ENCODE measurements around the gene NAPA.

NAPA gene

DNA sequence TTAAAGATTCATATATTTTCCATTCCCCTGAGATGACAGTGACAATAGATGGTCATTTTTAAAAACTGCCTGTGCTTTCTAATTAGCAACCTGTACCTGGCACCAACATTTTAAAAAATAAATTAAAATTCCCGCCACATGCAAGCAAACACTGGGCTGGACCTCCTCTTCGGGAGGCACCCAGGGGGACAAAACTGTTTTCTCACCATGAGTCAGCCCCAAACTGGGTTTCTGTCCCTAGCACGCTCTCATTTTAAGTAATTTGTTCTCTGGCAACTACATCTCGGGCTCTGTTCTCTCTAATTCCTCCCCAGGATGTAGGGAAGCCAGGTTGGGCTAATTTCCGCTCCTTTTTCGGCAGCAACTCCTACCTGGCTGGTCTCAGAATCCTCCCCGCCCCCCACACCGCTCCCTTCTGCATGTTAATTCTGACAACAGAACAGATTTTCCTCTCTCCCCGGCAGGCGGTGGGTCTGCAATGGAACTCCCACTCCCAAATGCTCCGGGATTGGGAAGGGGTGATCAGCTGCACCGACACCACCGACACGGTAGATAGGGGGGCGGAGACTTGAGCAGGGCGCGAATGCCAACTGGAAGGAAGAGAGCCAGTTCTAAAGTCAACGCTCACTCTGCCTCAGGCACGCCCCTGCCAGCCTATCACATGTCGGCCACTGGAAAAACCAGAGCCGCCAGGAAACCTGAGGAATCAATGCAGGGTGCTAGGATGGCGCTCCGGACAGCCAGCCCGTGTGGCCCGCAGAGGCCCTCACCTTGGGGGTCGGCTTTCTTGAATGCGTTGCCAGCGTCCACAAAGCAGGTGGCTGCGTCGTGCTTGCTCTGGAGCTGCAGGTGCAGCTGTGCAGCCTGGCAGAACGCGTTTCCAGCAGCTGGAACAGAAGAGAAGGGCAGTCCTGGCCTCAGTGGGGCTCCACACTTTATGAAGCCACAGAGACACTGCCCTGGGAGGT is 14.7 kb downstream of the NAPA start:
- DNase-seq (ENCODE audit: low spot score), result no peak

DNA sequence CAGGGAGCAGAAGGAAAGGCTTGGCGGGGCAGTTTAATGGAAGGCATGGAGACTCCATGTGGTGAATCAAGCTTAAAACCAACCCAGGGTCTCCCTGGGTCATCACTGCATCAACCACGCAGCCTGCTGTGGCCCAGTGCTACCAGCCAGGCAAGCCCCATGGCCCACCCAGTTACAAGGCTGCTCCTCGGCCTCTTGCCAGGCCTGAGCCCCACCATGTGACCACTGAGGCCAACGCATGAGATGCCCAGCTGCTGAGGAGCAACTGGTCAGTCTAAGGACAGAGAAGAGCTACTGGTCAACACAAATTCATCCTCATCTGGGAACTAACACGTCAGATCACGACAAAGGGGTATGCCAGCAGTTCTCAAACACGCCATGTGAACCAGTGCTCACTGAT is 15.5 kb downstream of the NAPA start:
- DNase-seq (ENCODE audit: low spot score), result no peak

DNA sequence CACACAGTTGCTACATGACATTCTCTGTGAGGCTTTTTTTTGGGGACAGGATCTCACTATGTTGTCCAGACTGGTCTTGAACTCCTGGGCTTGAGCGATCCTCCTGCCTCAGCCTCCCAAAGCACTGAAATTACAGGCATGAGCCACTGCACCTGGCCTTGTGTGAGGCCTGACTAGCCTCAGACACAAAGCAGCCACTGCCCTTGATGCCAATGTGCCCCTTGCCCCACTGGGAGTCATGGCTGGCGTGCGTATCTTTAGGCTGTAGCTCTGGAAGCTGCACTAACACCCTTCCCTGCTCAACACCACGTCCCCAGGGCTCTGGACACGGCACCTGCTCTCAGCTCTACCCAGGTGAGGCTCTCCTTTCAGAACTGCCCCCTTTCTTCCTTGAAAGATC is 16.3 kb downstream of the NAPA start:
- DNase-seq (ENCODE audit: low spot score), result no peak

DNA sequence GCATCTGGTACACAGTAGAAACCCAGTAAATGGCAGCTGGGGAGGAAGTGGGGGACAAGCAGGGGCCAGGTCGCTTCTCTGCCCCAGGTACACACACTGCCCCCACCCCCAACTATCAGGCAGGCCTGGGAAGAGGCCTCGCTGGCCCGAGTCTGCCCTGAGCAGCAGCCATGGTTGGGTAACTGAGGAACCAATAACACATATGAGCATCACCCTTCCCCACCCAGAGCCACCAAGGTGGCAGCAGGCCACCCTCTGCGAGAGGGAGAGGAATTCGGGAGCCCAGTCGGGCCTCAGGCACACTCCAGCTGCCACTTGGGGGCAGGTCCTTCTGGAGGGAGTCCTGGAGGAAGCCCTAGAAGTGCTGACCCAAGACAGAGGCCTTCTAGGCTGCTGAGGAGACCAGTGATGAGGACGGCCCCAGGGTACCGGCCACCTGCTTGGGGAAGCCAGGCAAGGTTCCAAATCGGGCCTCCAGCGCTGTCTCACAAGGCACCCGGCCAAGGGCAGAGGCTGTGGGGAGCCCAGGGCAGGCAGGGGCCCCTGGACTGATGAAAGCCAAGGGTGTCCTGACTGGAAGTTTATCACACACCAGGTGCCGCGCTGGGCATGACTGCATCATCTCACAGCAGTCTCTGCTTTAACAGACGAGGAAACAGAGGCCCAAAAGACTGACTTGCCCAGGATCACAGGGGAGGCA is 16.9 kb downstream of the NAPA start:
- DNase-seq (ENCODE audit: low spot score), result no peak

DNA sequence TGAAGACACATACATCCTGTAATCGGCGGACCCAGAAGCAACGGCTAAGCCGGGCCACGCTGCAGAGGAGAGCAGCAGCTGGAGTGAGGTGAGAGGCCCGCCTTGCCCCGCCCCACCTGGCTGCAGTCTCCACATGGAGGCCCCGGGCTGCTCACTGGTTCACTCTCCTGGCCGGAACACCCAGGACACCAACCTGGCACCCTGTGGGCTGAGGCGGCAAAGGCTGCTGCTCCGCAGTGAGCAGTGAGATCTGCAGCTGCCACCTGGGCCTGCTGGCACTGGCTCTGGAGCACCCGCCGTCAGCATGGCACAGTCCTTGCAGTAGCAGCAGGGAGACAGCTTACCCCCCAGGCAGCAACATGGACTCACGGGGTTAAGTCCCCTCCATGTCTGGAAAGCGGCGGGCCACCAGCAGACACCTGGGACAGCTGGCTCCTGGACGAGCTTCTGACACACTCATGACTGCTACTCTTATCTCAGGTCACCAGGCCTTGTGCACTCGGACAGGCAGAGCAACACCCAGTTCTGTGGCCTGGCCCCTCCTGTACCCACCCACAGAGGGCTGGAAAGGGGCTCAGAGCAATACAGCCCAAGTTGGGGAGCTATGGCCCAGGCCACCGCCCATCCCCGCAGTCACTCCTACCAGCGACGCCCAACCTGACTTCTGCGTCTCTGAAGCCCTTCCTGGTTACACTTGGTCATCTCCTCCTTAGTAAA is 17.7 kb downstream of the NAPA start:
- DNase-seq (ENCODE audit: low spot score), result no peak

DNA sequence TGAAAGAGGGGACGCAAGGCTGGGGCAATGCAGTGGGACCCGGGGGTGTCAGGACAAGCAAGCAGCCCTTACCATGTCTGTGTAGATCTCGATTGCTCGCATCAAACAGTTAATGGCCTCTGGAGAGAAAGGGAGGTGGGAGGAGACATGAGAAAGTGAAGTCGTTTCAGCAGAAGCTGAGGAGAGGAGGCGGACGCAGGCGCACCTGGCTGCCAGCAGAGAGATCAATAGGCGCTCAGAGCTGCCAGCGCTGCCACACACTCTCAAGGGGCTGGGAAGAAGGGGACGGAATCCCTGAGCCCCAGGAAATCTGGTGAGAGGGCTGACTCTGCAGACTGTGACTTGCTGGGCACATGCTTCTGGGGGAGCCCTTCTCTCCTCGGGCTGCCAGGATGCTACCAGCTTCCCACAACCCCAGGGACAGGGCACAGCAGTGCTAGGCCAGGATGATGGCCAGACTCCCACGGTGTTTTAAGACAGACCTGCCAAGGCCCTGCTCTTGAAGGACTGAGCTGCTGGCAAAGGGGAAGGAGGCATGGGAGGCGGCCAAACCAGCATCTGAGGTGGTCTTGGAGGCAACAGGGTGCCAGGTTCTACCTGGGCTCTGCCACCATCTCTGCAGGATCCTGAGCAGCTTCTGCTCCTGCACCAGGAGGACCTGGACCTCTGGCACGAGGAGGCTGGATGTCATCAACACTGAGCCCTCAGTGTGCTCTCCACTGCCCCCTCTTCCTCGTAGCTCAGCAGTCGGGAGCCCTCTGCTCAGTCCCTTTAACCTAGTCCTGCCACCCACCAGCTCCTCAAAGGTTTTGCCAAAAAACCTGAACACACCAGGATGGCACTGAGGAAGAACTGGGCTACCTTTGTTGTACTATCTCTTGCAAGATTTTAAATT is 19.1 kb downstream of the NAPA start:
- no peak for DNase-seq (ENCODE audit: low spot score)

DNA sequence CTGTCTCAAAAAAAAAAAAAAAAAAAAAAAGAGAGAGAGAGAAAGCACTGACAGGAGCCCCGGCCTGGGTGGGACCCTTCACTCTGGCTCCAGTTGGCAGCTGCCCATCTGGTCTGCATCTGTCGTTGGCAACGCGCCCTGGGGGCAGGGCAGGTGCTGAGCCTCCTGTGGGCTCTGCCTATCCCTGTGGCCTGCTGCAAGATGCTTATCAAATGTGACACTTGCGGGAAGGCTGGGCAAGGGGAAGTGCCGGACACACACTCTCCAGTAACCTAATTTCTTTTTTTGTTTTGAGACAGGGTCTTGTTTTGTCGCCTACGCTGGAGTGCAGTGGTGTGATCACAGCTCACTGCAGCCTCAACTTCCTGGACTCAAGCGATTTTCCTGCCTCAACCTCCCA is 20.1 kb downstream of the NAPA start:
- no peak for DNase-seq (ENCODE audit: low spot score)

DNA sequence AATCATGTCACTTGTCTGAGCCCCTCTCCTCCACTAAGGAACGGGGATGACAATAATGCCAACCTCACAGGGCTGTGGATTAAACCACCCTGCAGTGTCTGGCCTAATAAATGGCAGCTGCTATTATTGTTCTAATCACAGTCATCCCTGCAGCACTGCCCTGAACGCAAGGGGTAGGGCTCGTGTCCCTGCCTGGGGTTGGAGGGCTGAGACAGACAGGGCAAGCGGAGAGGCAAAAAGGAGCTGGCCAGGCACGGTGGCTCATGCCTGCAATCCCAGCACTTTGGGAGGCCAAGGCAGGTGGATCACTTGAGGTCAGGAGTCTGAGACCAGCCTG is 20.7 kb downstream of the NAPA start:
- DNase-seq (ENCODE audit: low spot score), result no peak

DNA sequence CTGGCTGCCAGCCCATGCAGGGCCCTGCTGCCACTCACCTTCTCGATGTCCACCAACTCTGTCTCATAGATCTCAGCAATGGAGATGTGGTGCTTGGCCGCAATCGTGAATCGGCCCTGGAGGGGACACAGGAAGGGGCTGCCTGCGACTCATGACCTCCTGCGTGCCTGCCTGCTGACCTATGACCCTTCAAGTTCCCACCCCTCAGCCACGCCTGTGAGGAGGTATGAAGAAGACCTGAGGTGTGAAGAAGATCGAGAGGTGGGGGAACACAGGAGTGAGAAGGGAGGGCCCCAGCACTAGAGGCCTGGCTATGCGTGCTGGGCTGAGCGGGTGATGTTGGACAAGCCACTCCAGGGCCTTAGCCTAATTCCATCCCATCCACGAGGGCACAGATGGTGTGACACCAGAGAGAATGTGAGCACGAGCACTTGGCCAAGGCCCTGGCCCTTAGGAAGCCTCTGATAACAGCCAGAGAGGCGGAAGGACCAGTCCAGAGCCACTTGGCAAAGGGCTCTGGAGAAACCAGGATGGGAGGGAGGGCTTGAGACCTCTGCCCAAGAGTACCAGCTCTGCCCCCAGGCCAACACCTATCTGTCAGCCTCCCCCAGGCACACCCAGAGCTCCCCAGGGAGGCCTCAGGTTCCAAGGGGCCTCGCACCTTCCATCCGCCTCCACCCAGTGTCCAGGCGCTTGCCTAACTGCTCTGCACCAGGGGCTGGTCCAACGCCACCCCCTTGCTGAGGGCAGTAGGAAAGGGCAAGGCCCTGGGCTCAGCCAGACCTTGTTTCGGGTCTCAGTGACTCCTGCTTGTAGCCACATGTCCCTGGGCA is 21.3 kb downstream of the NAPA start:
- no peak for DNase-seq (ENCODE audit: low spot score)

DNA sequence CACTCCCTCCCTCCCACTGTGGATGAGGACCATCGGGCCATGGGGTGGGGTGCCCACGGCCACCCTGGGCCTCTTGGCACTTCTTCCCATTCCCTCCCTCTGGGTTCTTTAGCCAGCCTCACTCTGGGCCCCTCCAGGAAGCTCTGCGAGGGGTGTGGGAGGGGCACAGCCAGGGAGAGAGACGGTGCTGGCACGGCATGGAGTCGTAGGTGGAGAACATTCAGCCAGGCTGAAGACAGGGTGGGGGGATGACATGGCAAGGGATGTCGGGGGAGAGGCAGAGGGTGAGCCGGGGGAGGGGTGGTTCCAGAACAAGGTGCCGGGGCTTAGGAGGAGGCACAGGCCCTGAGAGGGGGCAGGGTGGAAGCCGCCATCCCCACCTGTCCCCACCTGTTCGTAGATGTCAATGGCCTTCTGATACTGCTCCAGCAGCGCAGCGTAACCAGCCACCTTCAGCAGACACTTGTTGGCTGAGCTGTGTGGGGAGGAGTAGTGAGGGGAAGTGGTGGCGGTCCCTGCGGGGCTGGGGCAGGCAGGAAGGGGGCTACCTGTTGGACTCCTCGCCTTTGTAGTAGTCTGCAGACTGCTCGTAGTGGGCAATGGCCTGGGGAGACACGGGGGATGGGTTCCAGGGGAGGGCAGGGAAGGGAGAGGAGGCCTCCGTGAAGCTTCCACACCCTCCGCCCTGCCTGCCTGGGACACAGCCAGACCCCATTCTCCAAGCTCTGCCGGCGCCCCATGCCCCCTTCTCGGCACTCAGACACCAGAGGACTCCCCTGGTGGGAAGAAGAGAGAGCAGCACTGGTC is 22.1 kb downstream of the NAPA start:
- DNase-seq (ENCODE audit: low spot score), result no peak

DNA sequence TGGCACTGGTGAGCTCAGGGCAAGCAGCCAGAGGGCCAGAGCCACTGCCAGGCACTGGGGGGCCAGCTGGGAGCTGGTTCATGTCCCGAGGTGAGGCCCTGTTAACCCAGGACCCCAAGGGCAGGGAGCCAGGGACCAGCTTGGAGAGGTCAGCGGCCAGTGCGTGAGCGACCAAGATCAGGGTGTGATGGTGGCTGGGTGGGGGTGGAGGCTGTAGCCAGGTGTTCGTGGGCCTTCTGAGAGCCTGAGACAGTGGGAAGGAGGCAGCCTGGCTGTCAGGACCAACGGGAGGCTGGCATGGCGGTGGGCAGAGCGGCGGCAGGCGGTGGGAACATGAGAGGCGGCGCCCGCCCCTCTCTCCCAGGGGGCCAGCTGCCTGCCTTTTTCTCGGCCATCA is 22.7 kb downstream of the NAPA start:
- DNase-seq (ENCODE audit: low spot score), result no peak

DNA sequence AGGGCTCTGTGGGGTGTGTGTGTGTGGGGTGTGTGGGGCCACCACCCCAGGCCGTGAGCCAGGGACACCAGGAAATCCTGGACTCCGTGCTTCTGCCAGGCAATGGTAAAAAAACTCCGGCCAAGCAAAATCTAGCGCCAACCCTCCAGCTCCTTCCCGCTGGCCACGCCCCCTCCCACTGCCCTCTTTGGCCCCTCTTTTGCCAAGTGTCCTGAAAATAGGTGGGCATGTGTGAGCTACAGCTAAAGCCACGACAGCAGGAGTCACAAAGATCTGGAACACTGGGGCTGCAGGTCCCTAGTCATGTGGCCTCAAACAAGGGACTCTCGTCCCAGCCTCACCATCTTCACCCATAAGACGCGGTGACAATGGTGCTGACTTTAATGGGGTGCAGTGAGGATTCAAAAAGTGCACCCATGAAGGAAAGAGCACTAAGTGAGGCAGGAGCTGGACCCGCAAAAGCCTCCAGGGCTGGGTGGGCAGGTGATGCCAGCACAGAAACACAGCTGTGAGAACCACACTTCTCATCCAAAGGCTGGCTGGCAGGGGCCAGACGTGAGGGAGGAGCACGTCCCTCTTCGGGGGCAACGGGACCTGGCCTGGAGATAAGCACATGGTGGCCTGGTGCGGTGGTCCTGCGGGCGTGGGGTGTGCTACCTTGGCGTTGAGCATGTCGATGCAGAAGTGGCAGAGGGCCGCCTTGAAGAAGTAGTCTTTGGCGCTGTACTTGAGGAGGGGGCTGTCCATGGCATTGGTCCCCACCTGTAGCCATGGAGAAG is 23.3 kb downstream of the NAPA start:
- no peak for DNase-seq (ENCODE audit: low spot score)

DNA sequence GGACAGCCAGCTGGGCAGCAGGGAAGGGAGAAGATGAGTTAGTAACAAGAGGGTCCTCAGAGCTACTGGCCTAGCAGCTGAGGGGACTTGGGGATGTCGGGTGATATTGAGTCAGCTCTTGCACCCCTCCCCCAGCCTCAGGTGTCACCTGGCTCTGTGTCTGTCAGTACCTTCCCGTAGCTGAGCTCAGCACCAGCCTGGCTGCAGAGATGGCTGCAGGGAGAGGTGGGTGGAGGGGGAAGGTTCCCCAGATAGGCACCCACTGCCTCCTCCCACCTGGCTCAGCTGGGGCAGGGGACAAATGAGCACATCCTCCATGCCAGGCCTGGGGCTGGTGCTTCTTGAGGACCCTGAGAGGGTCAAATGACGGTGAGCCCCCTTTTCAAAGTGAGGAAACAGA is 24.0 kb downstream of the NAPA start:
- no peak for DNase-seq (ENCODE audit: low spot score)

DNA sequence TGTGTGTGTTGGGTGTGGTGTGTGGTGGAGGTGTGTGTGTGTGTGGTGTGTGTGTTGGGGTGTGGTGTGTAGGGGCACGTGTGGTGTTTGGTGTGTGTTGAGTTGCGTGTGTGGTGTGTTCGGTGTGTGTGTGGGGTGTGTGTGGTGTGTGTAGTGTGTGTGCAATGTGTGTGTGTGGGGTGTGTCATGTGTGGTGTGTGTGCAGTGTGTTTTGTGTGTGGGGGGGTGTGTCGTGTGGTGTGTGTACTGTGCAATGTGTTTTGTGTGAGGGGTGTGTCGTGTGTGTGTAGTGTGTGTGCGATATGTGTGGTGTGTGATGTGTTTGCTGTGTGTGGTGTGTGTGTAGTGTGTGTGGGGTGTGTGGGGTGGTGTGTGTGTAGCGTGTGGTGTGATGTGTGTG is 24.8 kb downstream of the NAPA start:
- no peak for DNase-seq (ENCODE audit: low spot score)

DNA sequence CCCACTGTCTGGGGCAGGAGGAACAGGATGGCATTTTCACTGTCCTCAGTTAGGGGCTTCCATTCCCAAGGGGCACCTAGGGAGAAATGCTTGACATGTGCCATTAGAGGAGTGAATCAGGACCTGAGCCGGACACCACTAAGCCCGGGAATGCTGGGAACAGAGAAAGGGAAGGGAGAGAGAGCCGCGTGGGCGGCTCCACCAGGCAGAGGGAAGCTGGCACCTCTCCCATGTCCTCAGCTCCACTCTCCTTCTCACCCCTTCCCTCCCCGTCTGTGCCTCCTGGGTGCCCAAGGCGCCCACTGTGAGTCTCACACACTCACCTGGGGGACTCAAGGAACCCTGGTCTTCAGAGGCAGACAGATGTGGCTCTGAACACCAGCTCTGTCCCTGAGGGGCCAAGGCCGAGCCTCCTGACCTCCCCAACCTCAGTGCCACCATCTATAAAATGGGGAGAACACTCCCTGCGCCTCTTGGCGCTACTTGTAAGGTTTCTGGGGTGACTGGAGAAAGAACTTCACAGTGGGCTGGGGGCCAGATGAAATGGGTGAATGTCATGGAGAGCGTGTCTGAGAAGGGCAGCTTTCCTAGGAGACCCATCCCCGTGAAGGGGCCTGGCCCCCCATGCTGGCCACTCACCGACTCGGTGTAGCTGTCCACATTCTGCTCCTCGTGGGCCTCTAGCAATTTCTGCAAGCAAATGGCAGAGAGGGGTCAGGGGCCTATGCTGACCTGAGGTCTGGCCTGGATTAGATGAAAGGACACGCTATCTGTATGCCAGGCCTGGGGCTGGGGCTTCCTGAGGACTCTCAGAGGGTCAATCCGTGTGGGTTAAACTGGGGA is 25.6 kb downstream of the NAPA start:
- no peak for DNase-seq (ENCODE audit: low spot score)

DNA sequence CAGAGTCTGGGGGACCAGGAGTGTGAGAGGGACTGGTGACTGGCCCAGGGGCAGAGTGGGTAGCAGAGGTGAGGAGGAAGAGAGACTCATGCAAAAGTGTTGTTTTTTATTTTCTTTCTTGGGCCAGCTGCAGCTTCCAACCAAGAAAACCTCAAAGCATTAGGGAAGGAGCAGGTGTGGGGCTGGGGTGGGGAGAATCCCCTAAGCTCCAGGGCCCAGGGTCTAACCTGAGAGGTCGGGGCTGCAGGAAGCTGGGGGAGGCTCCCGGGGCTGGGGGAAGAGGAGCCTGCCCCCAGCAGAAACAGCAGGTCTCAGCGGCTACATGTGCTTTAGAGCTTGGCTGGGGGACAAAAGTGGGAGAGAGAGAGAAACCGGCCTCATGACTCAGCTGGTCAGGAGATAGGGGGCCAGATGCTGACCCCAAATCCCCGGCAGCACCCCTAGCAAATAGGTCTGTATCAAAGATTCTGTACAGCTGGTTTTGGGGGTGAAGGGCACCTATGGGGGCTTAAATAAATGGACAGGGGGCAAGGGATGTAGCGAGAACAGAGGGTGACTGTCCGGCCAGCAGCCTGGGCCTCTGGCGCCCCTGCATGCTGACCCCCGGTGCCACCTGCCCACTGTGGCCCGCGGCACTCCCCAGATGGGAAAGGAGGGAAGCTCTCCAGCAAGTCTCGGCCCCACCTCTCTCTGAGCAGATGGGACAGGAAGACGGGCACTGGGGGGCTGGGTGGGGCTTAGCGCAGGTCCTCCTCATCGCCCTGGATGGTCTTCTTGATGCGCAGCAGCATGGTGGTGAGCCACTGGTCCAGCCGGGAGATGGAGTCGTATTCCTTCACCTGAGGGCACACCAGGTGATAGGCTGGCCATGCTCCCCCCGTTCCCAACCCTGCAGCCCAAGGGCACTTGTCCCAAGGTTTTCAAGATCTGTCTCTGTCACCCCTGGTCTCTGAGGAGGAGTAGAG is 27.0 kb downstream of the NAPA start:
- DNase-seq (ENCODE audit: low spot score), result no peak

DNA sequence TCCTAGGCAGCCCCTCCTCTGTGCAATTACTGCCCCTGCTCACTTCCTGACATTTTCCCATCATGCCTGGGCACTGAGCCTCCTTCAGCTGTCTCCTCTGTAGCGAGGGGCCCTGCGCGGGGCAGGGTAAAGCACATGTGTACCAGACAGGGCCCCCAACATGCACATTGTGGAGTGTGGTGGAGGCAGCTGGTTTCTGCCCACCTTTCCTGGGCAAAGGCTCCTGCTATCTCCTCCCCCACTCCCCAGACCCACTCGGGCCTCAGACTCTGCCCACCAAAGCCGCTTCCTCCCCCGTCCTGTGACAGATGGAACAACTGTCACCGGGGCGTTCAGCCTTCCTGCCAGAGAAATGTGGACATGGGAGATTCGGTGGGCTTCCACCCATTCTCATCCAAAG is 28.0 kb downstream of the NAPA start:
- no peak for DNase-seq (ENCODE audit: low spot score)
